ENCODE measurements around the gene RFC1. TPM values are rescaled to one million over a fixed set of nuclear protein-coding genes. Genes with fewer than 3 reads are reported as not detected.

The RFC1 gene
- polyA plus RNA-seq, 1 experiment = 35.7 TPM

GRCh38 chr4:39259571-39260330, 106.4 kb downstream of the RFC1 start:
- ChIA-PET CTCF (no interaction called here), POLR2A (interaction anchor here (0.6 to 1.1 kb wide), 2 partner anchors 25 to 215 kb away, joined by 3 to 4 read pairs; no protein-coding TSS in a partner anchor)
- peak; percentile 37 for DNase-seq (ENCODE audit: low read depth, low spot score)
- no peak for TF ChIP-seq CTCF (IDR thresholded peaks at IDR 0.05; ENCODE audit: low read depth, low read length)
- no peaks in the 10 kb centered on the region for H3K9me3 ChIP-seq (ENCODE audit: control insufficient read depth, insufficient read depth, low read length)
- H3K27me3 ChIP-seq (ENCODE audit: control insufficient read depth, insufficient read depth, low read length) = no peaks in the 10 kb centered on the region
- H3K27ac ChIP-seq (ENCODE audit: low read depth, low read length) = no peak overlapping the region
- no peak overlapping the region for H3K4me3 ChIP-seq (ENCODE audit: low read depth, low read length)

GRCh38 chr4:39256436-39256835, 109.7 kb downstream of the RFC1 start:
- CTCF ChIA-PET = no interaction called here
- no peak for TF ChIP-seq CTCF (IDR thresholded peaks at IDR 0.05; ENCODE audit: low read depth, low read length)
- POLR2A ChIA-PET = no interaction called here
- no peak for DNase-seq (ENCODE audit: low read depth, low spot score)
- H3K27me3 ChIP-seq (ENCODE audit: control insufficient read depth, insufficient read depth, low read length) = no peaks in the 10 kb centered on the region
- H3K9me3 ChIP-seq (ENCODE audit: control insufficient read depth, insufficient read depth, low read length) = no peaks in the 10 kb centered on the region
- H3K27ac ChIP-seq (ENCODE audit: low read depth, low read length) = no peak overlapping the region
- H3K4me3 ChIP-seq (ENCODE audit: low read depth, low read length) = no peak overlapping the region

GRCh38 chr4:39255871-39256270, 110.3 kb downstream of the RFC1 start:
- Histone ChIP-seq H3K4me3 (ENCODE audit: low read depth, low read length) (no peak overlapping the region), H3K27ac (ENCODE audit: low read depth, low read length) (no peak overlapping the region), H3K27me3 (ENCODE audit: control insufficient read depth, insufficient read depth, low read length) (no peaks in the 10 kb centered on the region), H3K9me3 (ENCODE audit: control insufficient read depth, insufficient read depth, low read length) (no peaks in the 10 kb centered on the region)
- DNase-seq (ENCODE audit: low read depth, low spot score) = no peak
- TF ChIP-seq CTCF (IDR thresholded peaks at IDR 0.05; ENCODE audit: low read depth, low read length) = no peak
- ChIA-PET CTCF (interaction anchor here (0.6 kb wide), 1 partner anchor 12 kb away, joined by 4 read pairs; no protein-coding TSS in a partner anchor), POLR2A (no interaction called here)

GRCh38 chr4:39255266-39255665, 110.9 kb downstream of the RFC1 start:
- TF ChIP-seq CTCF (IDR thresholded peaks at IDR 0.05; ENCODE audit: low read depth, low read length) = no peak
- no peak overlapping the region for H3K27ac ChIP-seq (ENCODE audit: low read depth, low read length)
- ChIA-PET CTCF (interaction anchor here (0.6 to 0.7 kb wide), 2 partner anchors 12 to 312 kb away, joined by 3 to 4 read pairs; no protein-coding TSS in a partner anchor), POLR2A (no interaction called here)
- no peaks in the 10 kb centered on the region for H3K9me3 ChIP-seq (ENCODE audit: control insufficient read depth, insufficient read depth, low read length)
- DNase-seq (ENCODE audit: low read depth, low spot score) = no peak
- H3K27me3 ChIP-seq (ENCODE audit: control insufficient read depth, insufficient read depth, low read length) = no peaks in the 10 kb centered on the region
- no peak overlapping the region for H3K4me3 ChIP-seq (ENCODE audit: low read depth, low read length)

GRCh38 chr4:39243462-39243861, 122.7 kb downstream of the RFC1 start:
- ChIA-PET CTCF (interaction anchor here (0.7 kb wide), 1 partner anchor 12 kb away, joined by 4 read pairs; no protein-coding TSS in a partner anchor), POLR2A (interaction anchor here (0.6 kb wide), 1 partner anchor 111 kb away, joined by 3 read pairs; no protein-coding TSS in a partner anchor)
- Histone ChIP-seq H3K27ac (ENCODE audit: low read depth, low read length) (no peak overlapping the region), H3K27me3 (ENCODE audit: control insufficient read depth, insufficient read depth, low read length) (no peaks in the 10 kb centered on the region), H3K4me3 (ENCODE audit: low read depth, low read length) (no peak overlapping the region), H3K9me3 (ENCODE audit: control insufficient read depth, insufficient read depth, low read length) (peaks cover 7% of the 10 kb centered on the region)
- no peak for DNase-seq (ENCODE audit: low read depth, low spot score)
- no peak for TF ChIP-seq CTCF (IDR thresholded peaks at IDR 0.05; ENCODE audit: low read depth, low read length)
